HEK293 (cell line): ENCODE data around the gene SCYGR4.

Experiments used
- CTCF ChIA-PET: fragments of 350-600 bp; formaldehyde crosslinking; extraction: SDS; loops from one replicate; lab custom pipeline; 2021; ENCODE audit warnings: antibody characterized with exemption; lab: Yijun Ruan, JAX
- POLR2A ChIA-PET: fragments of 300-600 bp; formaldehyde crosslinking; extraction: SDS; loops from one replicate; lab custom pipeline; 2020; ENCODE audit warnings: antibody characterized with exemption, inconsistent platforms; lab: Yijun Ruan, JAX
- H3K27ac ChIP-seq: fragments of 200-500 bp; sonication (Bioruptor generic); 2 replicates; pipeline ENCODE4 v1.5.1; 2014; ENCODE audit warnings: low read depth, low read length, control low read depth, inconsistent platforms; ENCODE audit errors: extremely low read depth
- H3K36me3 ChIP-seq, 2 experiments: fragments of 200-500 bp in 1 of 2; sonication (Bioruptor generic) in 1 of 2; 1 replicate in 1 of 2; 2 replicates in 1 of 2; pipeline ENCODE4 v1.5.1; 2014 to 2017; ENCODE audit warnings: inconsistent platforms in 2 of 2, low read length in 2 of 2; ENCODE audit not compliant: control insufficient read depth in 2 of 2, insufficient read depth in 1 of 2
- H3K4me1 ChIP-seq: fragments of 200-500 bp; sonication (Bioruptor generic); 2 replicates; pipeline ENCODE4 v1.5.1; 2014; ENCODE audit warnings: mild to moderate bottlenecking, low read length, inconsistent platforms; ENCODE audit not compliant: control insufficient read depth, insufficient read depth
- H3K4me3 ChIP-seq: 2 replicates; pipeline ENCODE4 v1.5.1; 2011; ENCODE audit warnings: low read depth, mild to moderate bottlenecking, control low read depth, low read length, moderate library complexity
- H3K9me3 ChIP-seq: fragments of 200-500 bp; sonication (Bioruptor generic); 2 replicates; pipeline ENCODE4 v1.5.1; 2014; ENCODE audit warnings: low read depth, low read length, inconsistent platforms; ENCODE audit not compliant: control insufficient read depth, insufficient read depth
- ATF2 ChIP-seq: fragments of 450-650 bp; formaldehyde crosslinking; IDR thresholded peaks from 2 replicates; pipeline ENCODE4 v1.5.1; 2016; ENCODE audit warnings: missing biosample characterization, missing genetic modification characterization, low read depth
- BCL6B ChIP-seq: fragments of 450-650 bp; formaldehyde crosslinking; IDR thresholded peaks from 2 replicates; pipeline ENCODE4 v1.5.1; 2017; ENCODE audit warnings: missing biosample characterization, missing genetic modification characterization
- HOXC10 ChIP-seq: sonication (generic); formaldehyde crosslinking; IDR thresholded peaks from 2 replicates; pipeline ENCODE4 v1.8.1; 2023; ENCODE audit warnings: mild to moderate bottlenecking, missing genetic modification reagents
- KLF17 ChIP-seq: fragments of 450-650 bp; formaldehyde crosslinking; IDR thresholded peaks from 2 replicates; pipeline ENCODE4 v1.5.1; 2016; ENCODE audit warnings: missing biosample characterization, missing genetic modification characterization
- OVOL3 ChIP-seq: fragments of 450-650 bp; formaldehyde crosslinking; IDR thresholded peaks from 2 replicates; pipeline ENCODE4 v1.5.1; 2016; ENCODE audit warnings: missing biosample characterization, missing genetic modification characterization
- PRDM1 ChIP-seq: fragments of 450-650 bp; formaldehyde crosslinking; IDR thresholded peaks from 2 replicates; pipeline ENCODE4; 2016; ENCODE audit warnings: missing biosample characterization, missing genetic modification characterization
- PRDM2 ChIP-seq: fragments of 450-650 bp; formaldehyde crosslinking; IDR thresholded peaks from 2 replicates; pipeline ENCODE4 v1.5.1; 2016; ENCODE audit warnings: missing biosample characterization, missing genetic modification characterization, borderline replicate concordance
- SETDB1 ChIP-seq: IDR thresholded peaks from one replicate; pipeline ENCODE4 v1.6.1; 2017; ENCODE audit warnings: mild to moderate bottlenecking, low read length, moderate library complexity, mixed read lengths; ENCODE audit not compliant: insufficient read length
- ZNF140 ChIP-seq: fragments of 450-650 bp; formaldehyde crosslinking; IDR thresholded peaks from 2 replicates; pipeline ENCODE4 v1.5.1; 2016; ENCODE audit warnings: missing biosample characterization, missing genetic modification characterization
- ZNF155 ChIP-seq: fragments of 450-650 bp; formaldehyde crosslinking; IDR thresholded peaks from 2 replicates; pipeline ENCODE4 v1.5.1; 2016; ENCODE audit warnings: missing biosample characterization, missing genetic modification characterization
- ZNF174 ChIP-seq: fragments of 450-650 bp; formaldehyde crosslinking; IDR thresholded peaks from 2 replicates; pipeline ENCODE4 v1.5.0; 2017; ENCODE audit warnings: missing biosample characterization, mild to moderate bottlenecking, missing genetic modification characterization
- ZNF248 ChIP-seq: fragments of 450-650 bp; formaldehyde crosslinking; IDR thresholded peaks from 2 replicates; pipeline ENCODE4 v1.5.1; 2017; ENCODE audit warnings: missing biosample characterization, missing genetic modification characterization
- ZNF274 ChIP-seq, 2 experiments: fragments of 200-500 bp in 1 of 2; fragments of 450-650 bp in 1 of 2; sonication (Bioruptor generic) in 1 of 2; formaldehyde crosslinking in 1 of 2; IDR thresholded peaks; 2 replicates each; pipeline versions ENCODE4 v1.5.1 to v1.6.1; 2014 to 2016; ENCODE audit warnings: borderline replicate concordance in 1 of 2, inconsistent platforms in 1 of 2, low read length in 1 of 2, missing biosample characterization in 1 of 2, missing genetic modification characterization in 1 of 2
- ZNF433 ChIP-seq: fragments of 450-650 bp; formaldehyde crosslinking; IDR thresholded peaks from 2 replicates; pipeline ENCODE4 v1.5.1; 2016; ENCODE audit warnings: missing biosample characterization, missing genetic modification characterization, low read depth
- ZNF473 ChIP-seq: fragments of 450-650 bp; formaldehyde crosslinking; IDR thresholded peaks from 2 replicates; pipeline ENCODE4 v1.5.1; 2017; ENCODE audit warnings: missing biosample characterization, missing genetic modification characterization
- ZNF48 ChIP-seq: fragments of 450-650 bp; formaldehyde crosslinking; IDR thresholded peaks from 2 replicates; pipeline ENCODE4 v1.5.1; 2016; ENCODE audit warnings: missing biosample characterization, missing genetic modification characterization
- ZNF514 ChIP-seq: fragments of 450-650 bp; formaldehyde crosslinking; IDR thresholded peaks from 2 replicates; pipeline ENCODE4 v1.5.1; 2016; ENCODE audit warnings: missing biosample characterization, missing genetic modification characterization
- ZNF521 ChIP-seq: fragments of 450-650 bp; formaldehyde crosslinking; IDR thresholded peaks from 2 replicates; pipeline ENCODE4 v1.5.1; 2017; ENCODE audit warnings: missing biosample characterization, mild to moderate bottlenecking, missing genetic modification characterization
- ZNF623 ChIP-seq: fragments of 450-650 bp; formaldehyde crosslinking; IDR thresholded peaks from 2 replicates; pipeline ENCODE4 v1.5.1; 2016; ENCODE audit warnings: missing biosample characterization, missing genetic modification characterization
- ZNF626 ChIP-seq: fragments of 450-650 bp; sonication (Bioruptor Pico); formaldehyde crosslinking; IDR thresholded peaks from 2 replicates; pipeline ENCODE4 v1.5.1; 2018; ENCODE audit warnings: missing biosample characterization, missing genetic modification characterization, inconsistent platforms

SCYGR4 gene

GRCh38 chr2:227626580-227627151 is 9.4 kb downstream of the SCYGR4 start:
- POLR2A ChIA-PET = no interaction called here
- Histone ChIP-seq H3K4me1 (no peaks in the 10 kb centered on the region), H3K27ac (no peak overlapping the region), H3K9me3 (no peaks in the 10 kb centered on the region), H3K4me3 (no peak overlapping the region), H3K36me3 (no peaks in the 10 kb centered on the region)
- CTCF ChIA-PET = no interaction called here
- TF ChIP-seq ZNF626 (no peak), ZNF155 (tag by site-specific recombination) (no peak), ZNF48 (tag by site-specific recombination) (no peak), PRDM1 (no peak), HOXC10 (no peak), ZNF248 (tag by site-specific recombination) (no peak), BCL6B (tag by site-specific recombination) (no peak), ZNF174 (tag by site-specific recombination) (no peak), ZNF623 (no peak), ZNF274 (IDR thresholded peaks at IDR 0.05; ENCODE audit: low read length) (no peak), ZNF274 (tag by site-specific recombination; IDR thresholded peaks at IDR 0.05; ENCODE audit: borderline replicate concordance) (no peak), ZNF521 (tag by site-specific recombination) (no peak), ZNF514 (no peak), OVOL3 (tag by site-specific recombination) (no peak), KLF17 (tag by site-specific recombination) (no peak), ZNF140 (tag by site-specific recombination) (no peak), SETDB1 (no peak), ZNF433 (tag by site-specific recombination) (no peak), ZNF473 (tag by site-specific recombination) (no peak), ATF2 (no peak), PRDM2 (tag by site-specific recombination) (no peak)
